ENCODE results near the gene BCAS1. TPM values are rescaled to one million over a fixed set of nuclear protein-coding genes. Genes with fewer than 3 reads are reported as not detected.
"Not testable (repeated sequence)": the region's sequence is repeated elsewhere in the genome, so short reads cannot be mapped to it uniquely, and the experiment has no call there.

Gene BCAS1
- polyA plus RNA-seq, 1 of the 3 experiments (the other 2 are of a cell fraction), result not detected

GRCh38 chr20:53932655-53933192 is 137.7 kb downstream of the BCAS1 start:
- CTCF ChIA-PET, result interaction anchor here (1.3 to 1.5 kb wide), 2 partner anchors 16 to 267 kb away, joined by 3 to 4 read pairs; no protein-coding TSS in a partner anchor

GRCh38 chr20:53931597-53931996 is 138.8 kb downstream of the BCAS1 start:
- DNase-seq, result no peak
- no peaks in the 10 kb centered on the region for H3K79me2 ChIP-seq (ENCODE audit: insufficient read depth)
- no peaks in the 10 kb centered on the region for H3K9me3 ChIP-seq
- ChIA-PET POLR2A (no interaction called here), CTCF (interaction anchor here (0.6 to 1.5 kb wide), 4 partner anchors 8 to 27 kb away, joined by 3 to 4 read pairs (median 3); no protein-coding TSS in a partner anchor)
- H3K9ac ChIP-seq, result no peak overlapping the region
- TF ChIP-seq IRF3 (IDR thresholded peaks at IDR 0.05; ENCODE audit: low read depth, low read length) (no peak), MEF2A (IDR thresholded peaks at IDR 0.05; ENCODE audit: borderline replicate concordance, low read depth) (no peak), RAD21 (IDR thresholded peaks at IDR 0.05; ENCODE audit: low read length) (no peak), MXI1 (IDR thresholded peaks at IDR 0.05; ENCODE audit: low read depth, low read length) (no peak), RFX5 (IDR thresholded peaks at IDR 0.05; ENCODE audit: low read length) (no peak), SIN3A (IDR thresholded peaks at IDR 0.05; ENCODE audit: borderline replicate concordance, low read depth, low read length) (no peak), CHD2 (IDR thresholded peaks at IDR 0.05; ENCODE audit: low read length, partially characterized antibody) (no peak), GABPA (IDR thresholded peaks at IDR 0.05; ENCODE audit: low read depth) (no peak), GATA2 (CRISPR knock-in tag; IDR thresholded peaks at IDR 0.05) (no peak), TCF12 (IDR thresholded peaks at IDR 0.05) (no peak), PBX3 (IDR thresholded peaks at IDR 0.05) (no peak), FOXJ3 (CRISPR knock-in tag; IDR thresholded peaks at IDR 0.05) (no peak), NFIC (IDR thresholded peaks at IDR 0.05; ENCODE audit: borderline replicate concordance) (no peak), ELF1 (IDR thresholded peaks at IDR 0.05) (no peak)
- TF ChIP-seq, protein P1, sequence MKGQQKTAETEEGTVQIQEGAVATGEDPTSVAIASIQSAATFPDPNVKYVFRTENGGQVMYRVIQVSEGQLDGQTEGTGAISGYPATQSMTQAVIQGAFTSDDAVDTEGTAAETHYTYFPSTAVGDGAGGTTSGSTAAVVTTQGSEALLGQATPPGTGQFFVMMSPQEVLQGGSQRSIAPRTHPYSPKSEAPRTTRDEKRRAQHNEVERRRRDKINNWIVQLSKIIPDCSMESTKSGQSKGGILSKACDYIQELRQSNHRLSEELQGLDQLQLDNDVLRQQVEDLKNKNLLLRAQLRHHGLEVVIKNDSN (IDR thresholded peaks at IDR 0.05; ENCODE audit: borderline replicate concordance, low read depth), result no peak
- TF ChIP-seq, protein P2, sequence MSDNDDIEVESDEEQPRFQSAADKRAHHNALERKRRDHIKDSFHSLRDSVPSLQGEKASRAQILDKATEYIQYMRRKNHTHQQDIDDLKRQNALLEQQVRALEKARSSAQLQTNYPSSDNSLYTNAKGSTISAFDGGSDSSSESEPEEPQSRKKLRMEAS (IDR thresholded peaks at IDR 0.05; ENCODE audit: low read depth), result no peak
- peaks cover 10% of the 10 kb centered on the region for H3F3A ChIP-seq (replicated peaks; ENCODE audit: insufficient read depth)
- peaks cover 0 to 20% of the 10 kb centered on the region in 2 experiments; a peak in 2 of 4 replicates for H3K4me1 ChIP-seq (ENCODE audit: control insufficient read depth in 1 of 2, insufficient read depth in 2 of 2, low read depth in 1 of 2, low read length in 1 of 2)
- no peaks in the 10 kb centered on the region for H3K9me2 ChIP-seq
- peak overlapping the region; percentile 71; the same call in 1 of the 2 replicates for H2AFZ ChIP-seq (ENCODE audit: low read depth)
- 100% methylated on average over 1 of the region's 1 CpG for WGBS (ENCODE audit: low lambda C conversion rate)
- H3K27ac ChIP-seq (ENCODE audit: low read depth in 2 of 2, low read length in 1 of 2), result no peak overlapping the region
- no peak overlapping the region for H3K4me3 ChIP-seq (ENCODE audit: low read depth in 2 of 2, low read length in 1 of 2)
- H3K27me3 ChIP-seq (ENCODE audit: insufficient read depth), result no peaks in the 10 kb centered on the region
- H3K36me3 ChIP-seq (replicated peaks in 1 of 2; ENCODE audit: control insufficient read depth in 1 of 2, insufficient read depth in 2 of 2, low read length in 1 of 2), result no peaks in the 10 kb centered on the region
- no peak overlapping the region for H3K4me2 ChIP-seq
- H4K20me1 ChIP-seq (ENCODE audit: insufficient read depth), result no peaks in the 10 kb centered on the region

More at GRCh38 chr20:53932655-53933192, 137.7 kb downstream of the BCAS1 start:
- H3K4me3 ChIP-seq (ENCODE audit: low read depth in 2 of 2, low read length in 1 of 2); H3K9ac ChIP-seq; H3K9me3 ChIP-seq; H3K9me2 ChIP-seq; H3F3A ChIP-seq (replicated peaks; ENCODE audit: insufficient read depth); H4K20me1 ChIP-seq (ENCODE audit: insufficient read depth); H3K27ac ChIP-seq (ENCODE audit: low read depth in 2 of 2, low read length in 1 of 2); H2AFZ ChIP-seq (ENCODE audit: low read depth); POLR2A ChIA-PET; H3K36me3 ChIP-seq (replicated peaks in 1 of 2; ENCODE audit: control insufficient read depth in 1 of 2, insufficient read depth in 2 of 2, low read length in 1 of 2); DNase-seq; H3K79me2 ChIP-seq (ENCODE audit: insufficient read depth); H3K4me2 ChIP-seq; H3K27me3 ChIP-seq (ENCODE audit: insufficient read depth): not testable (repeated sequence)
- 92% methylated on average over 5 of the region's 5 CpGs for WGBS (ENCODE audit: low lambda C conversion rate)
- H3K4me1 ChIP-seq (ENCODE audit: control insufficient read depth in 1 of 2, insufficient read depth in 2 of 2, low read depth in 1 of 2, low read length in 1 of 2), result peaks cover 0 to 13% of the 10 kb centered on the region in 2 experiments; a peak in 2 of 4 replicates

Data from SK-N-SH (cell line).